HepG2 (cell line): ENCODE data around the gene AP2B1. TPM values are rescaled to one million over a fixed set of nuclear protein-coding genes. Genes with fewer than 3 reads are reported as not detected.

Source experiments
- ATAC-seq: fragments of 200-7000 bp; cut with Tn5 transposase; 3 replicates; pipeline ENCODE4 v1.9.1; 2020; ENCODE audit warnings: mild to moderate bottlenecking, moderate library complexity
- BruUV-seq: library from RNA; stranded (reverse); fragments of 400-500 nt; replicated peaks from 2 replicates; lab custom pipeline; 2021; lab: Mats Ljungman, UMichigan
- CTCF ChIA-PET: fragments of 300-600 bp; formaldehyde crosslinking; extraction: SDS; loops from one replicate; lab custom pipeline; 2021; ENCODE audit warnings: low total read pairs, inconsistent platforms, low intra/inter-chr PET ratio; lab: Yijun Ruan, JAX
- POLR2A ChIA-PET: fragments of 350-600 bp; sonication (Branson Sonifier 250); formaldehyde crosslinking; loops from one replicate; lab custom pipeline; 2020; ENCODE audit warnings: antibody characterized with exemption, inconsistent platforms; lab: Yijun Ruan, JAX
- DNase-seq: peaks from one replicate; pipeline ENCODE4 v3.0.0-alpha.2; 2015; ENCODE audit warnings: low spot score
- FAIRE-seq: peaks from 3 replicates; lab custom pipeline; 2011; peaks lifted over from hg19 to GRCh38; lab: Jason Lieb, UNC
- H2AFZ ChIP-seq: one replicate; pipeline ENCODE4 v1.6.1; 2011; ENCODE audit warnings: low read length, inconsistent platforms
- H3K27ac ChIP-seq: fragments of 300-600 bp; 3 replicates; pipeline ENCODE4 v1.8.0; 2011; ENCODE audit warnings: mixed run types, mild to moderate bottlenecking, mixed read lengths, low read length, inconsistent platforms; ENCODE audit not compliant: insufficient read depth; ENCODE audit errors: extremely low read length
- H3K27me3 ChIP-seq, 2 experiments: fragments of 200-600 bp in 1 of 2; 2 replicates in 1 of 2; 3 replicates in 1 of 2; pipeline versions ENCODE4 v1.6.0 to v1.8.0; 2011; ENCODE audit warnings: low read length in 2 of 2, mild to moderate bottlenecking in 2 of 2, moderate library complexity in 2 of 2, inconsistent platforms in 1 of 2; ENCODE audit not compliant: insufficient read depth in 2 of 2, control insufficient read depth in 1 of 2
- H3K36me3 ChIP-seq, 2 experiments: fragments of 200-600 bp in 1 of 2; replicated peaks in 1 of 2; 2 replicates in 1 of 2; 3 replicates in 1 of 2; pipeline versions ENCODE4 v1.5.1 to v1.8.0; 2011; ENCODE audit warnings: low read length in 2 of 2, inconsistent platforms in 1 of 2; ENCODE audit not compliant: insufficient read depth in 2 of 2, control insufficient read depth in 1 of 2
- H3K4me1 ChIP-seq: 2 replicates; pipeline ENCODE4 v1.5.1; 2012; ENCODE audit warnings: low read length, inconsistent platforms; ENCODE audit not compliant: insufficient read depth
- H3K4me2 ChIP-seq: 2 replicates; pipeline ENCODE4 v1.6.0; 2011; ENCODE audit warnings: low read depth, low read length, inconsistent platforms
- H3K4me3 ChIP-seq, 3 experiments: fragments of 200-600 bp in 1 of 3; sonication (generic), shearing (Covaris generic) in 1 of 3; replicated peaks in 1 of 3; 2 replicates each; pipeline ENCODE4 v1.5.1; 2011 to 2016; ENCODE audit warnings: low read length in 3 of 3, inconsistent platforms in 2 of 3, low read depth in 2 of 3, mild to moderate bottlenecking in 2 of 3, control low read depth in 1 of 3, mixed read lengths in 1 of 3; ENCODE audit not compliant: insufficient read depth in 1 of 3
- H3K79me2 ChIP-seq: one replicate; pipeline ENCODE4 v1.6.1; 2011; ENCODE audit warnings: low read length, inconsistent platforms; ENCODE audit not compliant: insufficient read depth
- H3K9ac ChIP-seq: 2 replicates; pipeline ENCODE4 v1.6.0; 2011; ENCODE audit warnings: mild to moderate bottlenecking, low read depth, low read length, inconsistent platforms; ENCODE audit not compliant: insufficient read depth
- H3K9me3 ChIP-seq: 2 replicates; pipeline ENCODE4 v1.5.1; 2012; ENCODE audit warnings: mild to moderate bottlenecking, low read length
- H4K20me1 ChIP-seq: 2 replicates; pipeline ENCODE4 v1.6.0; 2011; ENCODE audit warnings: inconsistent platforms, mild to moderate bottlenecking, low read length, moderate library complexity; ENCODE audit not compliant: insufficient read depth
- EHMT2 ChIP-seq: fragments of 200-600 bp; sonication (generic); IDR thresholded peaks from 2 replicates; pipeline ENCODE4 v1.7.0; 2017; ENCODE audit warnings: antibody characterized with exemption, low read depth, low read length, borderline replicate concordance
- GTF3A ChIP-seq: sonication (generic); formaldehyde crosslinking; conservative IDR thresholded peaks from 2 replicates; pipeline ENCODE4 v1.4.0; 2020; ENCODE audit warnings: mild to moderate bottlenecking, missing genetic modification reagents
- KDM6A ChIP-seq: IDR thresholded peaks from 2 replicates; pipeline ENCODE4 v1.6.1; 2016; ENCODE audit warnings: low read depth
- MLLT10 ChIP-seq: sonication (generic); formaldehyde crosslinking; IDR thresholded peaks from 2 replicates; pipeline ENCODE4 v1.4.0; 2020; ENCODE audit warnings: missing genetic modification reagents
- SMARCE1 ChIP-seq: fragments of 450-650 bp; IDR thresholded peaks from 2 replicates; pipeline ENCODE4 v1.6.1; 2017; ENCODE audit warnings: borderline replicate concordance
- SRSF1 ChIP-seq: fragments of 200-400 bp; formaldehyde crosslinking; optimal IDR thresholded peaks from 2 replicates; pipeline ENCODE3; 2017; ENCODE audit warnings: mild to moderate bottlenecking, low read depth, low read length, moderate library complexity
- ZNF512B ChIP-seq: sonication (generic); formaldehyde crosslinking; IDR thresholded peaks from 2 replicates; pipeline ENCODE4 v1.5.1; 2020; ENCODE audit warnings: missing genetic modification reagents, mild to moderate bottlenecking, borderline replicate concordance
- ZNF562 ChIP-seq: sonication (generic); formaldehyde crosslinking; IDR thresholded peaks from 2 replicates; pipeline ENCODE4 v1.8.0; 2022; ENCODE audit warnings: missing genetic modification reagents, borderline replicate concordance
- WGBS: methylation state at CpG from one replicate; pipeline ENCODE4 v1.1.6; 2017; ENCODE audit warnings: low lambda C conversion rate; 5-methylcytosine and 5-hydroxymethylcytosine counted together
- in situ Hi-C: cut with HindIII; loops from 2 replicates; pipeline ENCODE4 v1.10.0; 2017; ENCODE audit warnings: low pct_unique_long_range_greater_than_20kb; ENCODE audit not compliant: extremely low pct_ligation_motif_present
- intact Hi-C: fragments of 100-400 bp; cut with micrococcal nuclease; formaldehyde crosslinking; loops from one replicate; pipeline ENCODE4 v1.10.0; 2022; ENCODE audit not compliant: unreplicated experiment
- polyA plus RNA-seq, 8 experiments: library from polyadenylated mRNA; depleted of rRNA in 3 of 8; stranded (reverse) in 7 of 8; unstranded in 1 of 8; fragments of >200 nt; fragmentation: Illumina TruSeq in 4 of 8; extraction: Trizol in 4 of 8; gene quantifications; 2 replicates each; pipeline versions ENCODE4 v1.2.1 to v1.2.3, GENCODE V29; 2011 to 2016; ENCODE audit warnings: low read depth in 4 of 8, missing spikeins in 1 of 8, mixed read lengths in 1 of 8; ENCODE audit not compliant: insufficient read depth in 1 of 8
- total RNA-seq, 5 experiments: library from RNA; depleted of rRNA; stranded (reverse); fragments of >200 nt; fragmentation: Illumina TruSeq; extraction: Trizol; gene quantifications; 2 replicates each; pipeline ENCODE4 v1.2.3, GENCODE V29; 2016; ENCODE audit warnings: low read depth in 1 of 5

The AP2B1 gene
- total and polyA plus RNA-seq, 2 of the 13 experiments (the other 11 are each of a cell fraction or from before 2014, with no cell fraction given) = 23.8 to 71.3 TPM

GRCh38 chr17:35614810-35615209 is 27.7 kb downstream of the AP2B1 start:
- ATAC-seq (no peak), FAIRE-seq (no peak), DNase-seq (no peak)
- no peak overlapping the region for H3K9ac ChIP-seq
- H3K27ac ChIP-seq = no peak overlapping the region
- no peak overlapping the region for H3K4me2 ChIP-seq
- intact Hi-C loops = no loop called here
- ChIA-PET POLR2A (no interaction called here), CTCF (interaction anchor here (2.6 kb wide), 1 partner anchor 132 kb away, joined by 54 read pairs; no protein-coding TSS in a partner anchor)
- H2AFZ ChIP-seq = no peak overlapping the region
- H3K27me3 ChIP-seq = no peaks in the 10 kb centered on the region
- no peaks in the 10 kb centered on the region for H3K9me3 ChIP-seq
- H3K4me3 ChIP-seq = no peak overlapping the region
- no TSS peak for BruUV-seq
- WGBS = 94% methylated on average over 3 of the region's 3 CpGs
- H4K20me1 ChIP-seq = no peaks in the 10 kb centered on the region
- H3K36me3 ChIP-seq = peaks cover 1 to 17% of the 10 kb centered on the region in 2 experiments
- TF ChIP-seq ZNF512B (CRISPR knock-in tag) (no peak), ZNF562 (CRISPR knock-in tag) (no peak), SRSF1 (no peak), EHMT2 (no peak), KDM6A (CRISPR knock-in tag) (no peak), GTF3A (no peak), MLLT10 (no peak), SMARCE1 (no peak)
- in situ Hi-C loops = loop anchor here (5.0 kb wide), 1 partner anchor 132 kb away; no protein-coding TSS in a partner anchor
- no peaks in the 10 kb centered on the region for H3K79me2 ChIP-seq
- H3K4me1 ChIP-seq = no peaks in the 10 kb centered on the region
